ENCODE measurements around the gene CDC5L.

GRCh38 chr6:44415449-44415848 is 27.9 kb downstream of the CDC5L start:
- no peak; the same call in 1 of the 2 replicates for TF ChIP-seq CTCF (conservative IDR thresholded peaks at IDR 0.05)
- TF ChIP-seq ZFX (IDR thresholded peaks at IDR 0.05), result no peak

All from C4-2B (cell line).